Transverse colon (tissue), 4 donors: ENCODE data around the gene SEC14L2. TPM values are rescaled to one million over a fixed set of nuclear protein-coding genes. Genes with fewer than 3 reads are reported as not detected.

Source experiments
- DNase-seq: peaks from one replicate; pipeline ENCODE4 v3.0.0-alpha.2; 2019
- H3K27ac ChIP-seq, 4 donors: fragments of 200-600 bp; sonication (generic); 2 replicates each; pipeline ENCODE4 v1.5.1; 2016 to 2018; ENCODE audit warnings: inconsistent platforms in 4 of 4
- H3K27me3 ChIP-seq: fragments of 200-600 bp; sonication (generic); 2 replicates; pipeline ENCODE4 v1.5.1; 2017; ENCODE audit warnings: inconsistent platforms
- H3K36me3 ChIP-seq, 4 donors: fragments of 200-600 bp; sonication (generic); 2 replicates each; pipeline ENCODE4 v1.5.1; 2017 to 2019; ENCODE audit warnings: inconsistent platforms in 4 of 4
- H3K4me1 ChIP-seq, 4 donors: fragments of 200-600 bp; sonication (generic); 2 replicates each; pipeline ENCODE4 v1.5.1; 2017 to 2020; ENCODE audit warnings: inconsistent platforms in 4 of 4
- H3K4me3 ChIP-seq, 4 donors: fragments of 200-600 bp; sonication (generic); 1 replicate in 1 of 4; 2 replicates in 3 of 4; pipeline versions ENCODE4 v1.5.1 to v1.6.1; 2017 to 2019; ENCODE audit warnings: inconsistent platforms in 4 of 4
- H3K9me3 ChIP-seq, 2 donors: fragments of 200-600 bp; sonication (generic); 2 replicates each; pipeline ENCODE4 v1.5.1; 2017 to 2019; ENCODE audit warnings: inconsistent platforms in 2 of 2
- EP300 ChIP-seq: sonication (generic); formaldehyde crosslinking; IDR thresholded peaks from one replicate; pipeline ENCODE4 v1.6.1; 2017; ENCODE audit warnings: antibody characterized with exemption, low read depth
- POLR2A ChIP-seq: fragments of 450-650 bp; IDR thresholded peaks from one replicate; pipeline ENCODE4 v1.6.1; 2016; ENCODE audit warnings: antibody characterized with exemption, mild to moderate bottlenecking, moderate library complexity
- POLR2AphosphoS5 ChIP-seq, 3 donors: sonication (generic); formaldehyde crosslinking; IDR thresholded peaks; one replicate each; pipeline ENCODE4 v1.6.1; 2016; ENCODE audit warnings: antibody characterized with exemption in 3 of 3
- WGBS, 2 donors: methylation state at CpG; one replicate each; pipeline ENCODE4 v1.1.5; 2018; ENCODE audit warnings: low coverage in 1 of 2; 5-methylcytosine and 5-hydroxymethylcytosine counted together
- in situ Hi-C, 4 donors: fragments of 200-750 bp; cut with MboI; loops; one replicate each; pipeline versions ENCODE4 v1.15.0 to v1.15.1; 2017; ENCODE audit warnings: low sequenced_read_pairs in 3 of 4, low pct_ligation_motif_present in 1 of 4, low pct_unique_long_range_greater_than_20kb in 1 of 4
- intact Hi-C: fragments of 100-400 bp; cut with DNase I; formaldehyde crosslinking; loops from one replicate; pipeline ENCODE4 v1.15.1; 2023; ENCODE audit warnings: low total_unique reads
- total RNA-seq, 4 donors: library from RNA; depleted of rRNA; stranded (reverse); fragments of >200 nt; gene quantifications; one replicate each; pipeline ENCODE4 v1.1.0, GENCODE V29; 2016
- TF ChIP-seq, protein P1 (sequence below), 5 experiments: fragments of 200-600 bp in 3 of 5; fragments of 450-650 bp in 2 of 5; sonication (generic) in 3 of 5; IDR thresholded peaks; 1 replicate in 2 of 5; 2 replicates in 3 of 5; pipeline ENCODE4 v1.5.1; 2016 to 2017; ENCODE audit warnings: antibody characterized with exemption in 5 of 5, inconsistent platforms in 3 of 5, mild to moderate bottlenecking in 2 of 5, moderate library complexity in 1 of 5

The SEC14L2 gene
- total RNA-seq, 4 donors from 2014 or later, result 2.2 to 5.5 (median 4.5) TPM; not detected in 1

GRCh38 chr22:30357650-30358215, 39.1 kb upstream of the SEC14L2 start:
- no peak for DNase-seq
- Histone ChIP-seq H3K9me3 (no peaks in the 10 kb centered on the region), H3K4me1 (peaks cover 15 to 34% (median 25%) of the 10 kb centered on the region in 4 donors), H3K27me3 (no peaks in the 10 kb centered on the region), H3K4me3 (peak overlapping the region in 1 of 4 donors; percentile 84), H3K36me3 (peaks cover 0 to 4% (median 1%) of the 10 kb centered on the region in 4 donors), H3K27ac (no peak overlapping the region)
- in situ Hi-C loops (loop anchor here in 1 of 4 donors (25.0 kb wide), 1 partner anchor 245 kb away; no protein-coding TSS in a partner anchor), intact Hi-C loops (loop anchor here (2.0 to 10.0 kb wide), 2 partner anchors 69 to 93 kb away; partner anchors contain the start of genes CASTOR1 and OSM)
- TF ChIP-seq EP300, result no peak
- TF ChIP-seq, protein P1, sequence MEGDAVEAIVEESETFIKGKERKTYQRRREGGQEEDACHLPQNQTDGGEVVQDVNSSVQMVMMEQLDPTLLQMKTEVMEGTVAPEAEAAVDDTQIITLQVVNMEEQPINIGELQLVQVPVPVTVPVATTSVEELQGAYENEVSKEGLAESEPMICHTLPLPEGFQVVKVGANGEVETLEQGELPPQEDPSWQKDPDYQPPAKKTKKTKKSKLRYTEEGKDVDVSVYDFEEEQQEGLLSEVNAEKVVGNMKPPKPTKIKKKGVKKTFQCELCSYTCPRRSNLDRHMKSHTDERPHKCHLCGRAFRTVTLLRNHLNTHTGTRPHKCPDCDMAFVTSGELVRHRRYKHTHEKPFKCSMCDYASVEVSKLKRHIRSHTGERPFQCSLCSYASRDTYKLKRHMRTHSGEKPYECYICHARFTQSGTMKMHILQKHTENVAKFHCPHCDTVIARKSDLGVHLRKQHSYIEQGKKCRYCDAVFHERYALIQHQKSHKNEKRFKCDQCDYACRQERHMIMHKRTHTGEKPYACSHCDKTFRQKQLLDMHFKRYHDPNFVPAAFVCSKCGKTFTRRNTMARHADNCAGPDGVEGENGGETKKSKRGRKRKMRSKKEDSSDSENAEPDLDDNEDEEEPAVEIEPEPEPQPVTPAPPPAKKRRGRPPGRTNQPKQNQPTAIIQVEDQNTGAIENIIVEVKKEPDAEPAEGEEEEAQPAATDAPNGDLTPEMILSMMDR (IDR thresholded peaks at IDR 0.05), result no peak
- no peak for TF ChIP-seq POLR2AphosphoS5 (IDR thresholded peaks at IDR 0.05)
- TF ChIP-seq POLR2A, result no peak
- 0 to 74% methylated on average over 1 to 22 of the region's 22 CpGs for WGBS, 2 donors

- WGBS, 2 donors, result 86 to 96% methylated on average over 2 to 6 of the region's 6 CpGs
- intact Hi-C loops, result loop anchor here (10.0 kb wide), 1 partner anchor 94 kb away; the partner anchor contains the start of gene OSM
- H3K36me3 ChIP-seq, result no peaks in the 10 kb centered on the region
Measured at GRCh38 chr22:30358541-30358940, 38.3 kb upstream of the SEC14L2 start.

DNA sequence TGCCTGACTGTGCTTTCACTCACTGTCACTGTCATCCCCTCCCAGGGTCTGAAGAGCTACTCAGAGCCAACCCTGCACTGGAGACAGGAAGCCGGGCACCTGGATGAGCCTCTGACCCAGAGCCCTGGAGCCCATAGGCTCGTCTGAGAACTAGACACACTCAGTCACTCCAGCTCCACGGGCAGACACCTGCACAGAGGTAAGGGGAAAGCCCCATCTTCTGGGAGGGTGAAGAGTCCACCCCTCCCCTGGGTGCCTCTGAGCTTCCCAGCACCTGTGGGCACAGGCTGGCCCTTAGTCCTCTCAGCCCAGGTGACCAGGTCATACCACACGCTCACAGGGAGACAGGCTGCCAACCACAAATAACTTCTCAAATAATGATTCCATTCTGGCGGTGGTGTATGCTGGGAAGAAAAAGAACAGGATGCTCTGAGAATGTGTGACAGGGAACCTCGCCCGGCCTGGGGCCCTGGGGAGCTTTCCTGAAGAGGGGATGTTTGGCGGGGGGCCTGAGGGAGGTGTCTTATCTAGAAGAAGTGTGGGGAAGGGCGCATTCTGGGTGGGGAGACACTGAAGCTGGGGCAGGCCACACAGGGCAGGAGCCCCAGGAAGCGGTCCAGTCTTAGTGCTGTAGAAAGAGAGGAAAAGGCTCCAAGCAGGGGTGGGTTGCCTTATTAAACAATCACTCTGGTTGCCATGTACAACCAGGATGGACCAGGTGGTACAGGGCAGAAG, 34.7 kb upstream of the SEC14L2 start:
- no peak for DNase-seq
- H3K4me3 ChIP-seq, result no peak overlapping the region
- in situ Hi-C loops, result loop anchor here in 1 of 4 donors (25.0 kb wide), 1 partner anchor 250 kb away; no protein-coding TSS in a partner anchor
- 84 to 86% methylated on average over 4 to 10 of the region's 10 CpGs for WGBS, 2 donors
- H3K27ac ChIP-seq, result no peak overlapping the region
- H3K36me3 ChIP-seq, result no peaks in the 10 kb centered on the region
- H3K4me1 ChIP-seq, result peaks cover 0 to 7% (median 6%) of the 10 kb centered on the region in 4 donors
- intact Hi-C loops, result no loop called here
- TF ChIP-seq EP300 (no peak), POLR2A (no peak), POLR2AphosphoS5 (IDR thresholded peaks at IDR 0.05) (no peak)
- TF ChIP-seq, protein P1 (IDR thresholded peaks at IDR 0.05), result no peak
- no peaks in the 10 kb centered on the region for H3K27me3 ChIP-seq
- H3K9me3 ChIP-seq, result no peaks in the 10 kb centered on the region

More at GRCh38 chr22:30358541-30358940, 38.3 kb upstream of the SEC14L2 start:
- Histone ChIP-seq H3K27ac (no peak overlapping the region), H3K4me1 (peaks cover 15 to 33% (median 25%) of the 10 kb centered on the region in 4 donors), H3K27me3 (no peaks in the 10 kb centered on the region), H3K4me3 (no peak overlapping the region), H3K9me3 (no peaks in the 10 kb centered on the region)
- TF ChIP-seq EP300 (no peak), POLR2AphosphoS5 (IDR thresholded peaks at IDR 0.05) (no peak), POLR2A (no peak)
- TF ChIP-seq, protein P1 (IDR thresholded peaks at IDR 0.05), result no peak
- no peak for DNase-seq
- in situ Hi-C loops, result loop anchor here in 1 of 4 donors (25.0 kb wide), 1 partner anchor 246 kb away; no protein-coding TSS in a partner anchor

- Histone ChIP-seq H3K4me3 (no peak overlapping the region), H3K27ac (no peak overlapping the region), H3K9me3 (no peaks in the 10 kb centered on the region), H3K36me3 (no peaks in the 10 kb centered on the region), H3K27me3 (no peaks in the 10 kb centered on the region), H3K4me1 (peaks cover 0 to under 1% (median under 1%) of the 10 kb centered on the region in 4 donors)
- no peak for TF ChIP-seq EP300
- 78 to 83% methylated on average over 5 to 7 of the region's 7 CpGs for WGBS, 2 donors
- in situ Hi-C loops (loop anchor here in 1 of 4 donors (25.0 kb wide), 1 partner anchor 250 kb away; no protein-coding TSS in a partner anchor), intact Hi-C loops (no loop called here)
- DNase-seq, result no peak
Measured at GRCh38 chr22:30362651-30363281, 34.1 kb upstream of the SEC14L2 start.
